HEK293 (cell line): ENCODE data around the gene ARSB.

Experiments
- ATF2 ChIP-seq: fragments of 450-650 bp; formaldehyde crosslinking; IDR thresholded peaks from 2 replicates; pipeline ENCODE4 v1.5.1; 2016; ENCODE audit warnings: missing biosample characterization, missing genetic modification characterization, low read depth
- CTCF ChIP-seq: fragments of 450-650 bp; formaldehyde crosslinking; IDR thresholded peaks from 2 replicates; pipeline ENCODE4 v1.5.1; 2016; ENCODE audit warnings: missing biosample characterization, missing genetic modification characterization
- INSM2 ChIP-seq: fragments of 450-650 bp; formaldehyde crosslinking; IDR thresholded peaks from 2 replicates; pipeline ENCODE4 v1.5.1; 2016; ENCODE audit warnings: missing biosample characterization, missing genetic modification characterization
- PRDM10 ChIP-seq: fragments of 450-650 bp; formaldehyde crosslinking; IDR thresholded peaks from 2 replicates; pipeline ENCODE4 v1.5.1; 2016; ENCODE audit warnings: missing biosample characterization, missing genetic modification characterization
- ZBTB44 ChIP-seq: fragments of 450-650 bp; IDR thresholded peaks from 2 replicates; pipeline ENCODE4 v1.5.1; 2018; ENCODE audit warnings: missing biosample characterization, mild to moderate bottlenecking, missing genetic modification characterization
- ZNF175 ChIP-seq: fragments of 450-650 bp; formaldehyde crosslinking; IDR thresholded peaks from 2 replicates; pipeline ENCODE4 v1.5.1; 2016; ENCODE audit warnings: missing biosample characterization, missing genetic modification characterization
- ZNF274 ChIP-seq, 2 experiments: fragments of 200-500 bp in 1 of 2; fragments of 450-650 bp in 1 of 2; sonication (Bioruptor generic) in 1 of 2; formaldehyde crosslinking in 1 of 2; IDR thresholded peaks; 2 replicates each; pipeline versions ENCODE4 v1.5.1 to v1.6.1; 2014 to 2016; ENCODE audit warnings: borderline replicate concordance in 1 of 2, inconsistent platforms in 1 of 2, low read length in 1 of 2, missing biosample characterization in 1 of 2, missing genetic modification characterization in 1 of 2
- ZNF548 ChIP-seq: fragments of 450-650 bp; formaldehyde crosslinking; IDR thresholded peaks from 2 replicates; pipeline ENCODE4 v1.5.1; 2016; ENCODE audit warnings: missing biosample characterization, missing genetic modification characterization
- ZNF549 ChIP-seq: fragments of 450-650 bp; IDR thresholded peaks from 2 replicates; pipeline ENCODE4 v1.5.1; 2018; ENCODE audit warnings: missing biosample characterization, missing genetic modification characterization, mild to moderate bottlenecking, inconsistent platforms, moderate library complexity
- ZNF558 ChIP-seq: fragments of 450-650 bp; formaldehyde crosslinking; IDR thresholded peaks from 2 replicates; pipeline ENCODE4 v1.5.1; 2016; ENCODE audit warnings: missing biosample characterization, missing genetic modification characterization

- TF ChIP-seq ZNF558, result no peak
- TF ChIP-seq CTCF, result no peak
- no peak for TF ChIP-seq ZNF548 (tag by site-specific recombination)
- no peak for TF ChIP-seq ZNF549 (tag by site-specific recombination)
- no peak for TF ChIP-seq PRDM10
- no peak for TF ChIP-seq ZNF175 (tag by site-specific recombination)
- TF ChIP-seq INSM2 (tag by site-specific recombination), result no peak
- no peak for TF ChIP-seq ZBTB44
- TF ChIP-seq ATF2 (tag by site-specific recombination), result no peak
- no peak for TF ChIP-seq ZNF274 (IDR thresholded peaks at IDR 0.05; ENCODE audit: low read length)
- no peak for TF ChIP-seq ZNF274 (tag by site-specific recombination; IDR thresholded peaks at IDR 0.05; ENCODE audit: borderline replicate concordance)
Measured at GRCh38 chr5:78903353-78903752, 81.8 kb downstream of the ARSB start.
